Cerebellar nuclear complex (tissue), 1 donor: ENCODE measurements around the gene CLK4.

Source experiments
- DNase-seq, 2 experiments: peaks; one replicate each; lab custom pipeline; 2025; lab: John Stamatoyannopoulos, UW

The CLK4 gene

DNA sequence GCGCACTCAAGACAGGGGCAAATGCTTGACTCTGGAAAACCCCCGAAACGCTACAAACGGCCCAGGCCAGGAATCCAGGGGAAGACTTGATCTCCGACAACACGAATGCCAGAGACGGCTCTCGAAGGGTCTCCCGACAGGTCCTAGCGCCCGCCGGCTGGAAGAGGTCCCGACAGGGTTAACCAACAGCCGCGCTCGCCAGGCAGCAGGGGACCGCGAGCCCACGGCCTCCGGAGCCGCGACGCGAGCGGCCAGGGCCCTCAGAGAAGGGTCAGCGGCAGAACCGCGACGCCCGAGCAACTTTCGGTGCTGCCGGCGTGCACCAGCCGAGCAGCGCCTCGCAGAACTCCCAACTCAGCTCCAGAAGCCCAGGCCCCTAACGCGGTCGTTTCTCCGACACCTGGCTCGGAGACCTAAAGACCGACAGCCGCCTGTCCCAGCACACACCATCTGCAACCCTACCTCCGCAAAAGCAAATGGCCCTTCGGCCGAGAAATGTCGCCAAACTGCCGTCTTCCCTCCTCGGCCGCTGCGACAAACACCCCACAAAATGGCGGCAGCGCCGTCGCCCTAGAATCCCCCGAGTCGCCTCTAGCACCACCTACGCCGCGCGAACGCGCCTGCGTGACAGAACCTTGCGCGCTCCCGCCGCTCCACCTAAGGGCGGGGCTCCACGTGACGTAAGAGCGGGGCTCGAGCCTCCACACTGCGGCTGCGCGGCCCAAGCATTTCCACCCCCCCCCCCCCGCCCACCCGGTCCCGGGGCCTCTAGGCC is at the start of gene CLK4:
Gene CLK4, minus strand, starts transcription at position 567 of the 775 bp plus-strand sequence. CDS start 3,634 bp downstream, outside the sequence.
- peak; percentile 18 to 69 for DNase-seq

DNA sequence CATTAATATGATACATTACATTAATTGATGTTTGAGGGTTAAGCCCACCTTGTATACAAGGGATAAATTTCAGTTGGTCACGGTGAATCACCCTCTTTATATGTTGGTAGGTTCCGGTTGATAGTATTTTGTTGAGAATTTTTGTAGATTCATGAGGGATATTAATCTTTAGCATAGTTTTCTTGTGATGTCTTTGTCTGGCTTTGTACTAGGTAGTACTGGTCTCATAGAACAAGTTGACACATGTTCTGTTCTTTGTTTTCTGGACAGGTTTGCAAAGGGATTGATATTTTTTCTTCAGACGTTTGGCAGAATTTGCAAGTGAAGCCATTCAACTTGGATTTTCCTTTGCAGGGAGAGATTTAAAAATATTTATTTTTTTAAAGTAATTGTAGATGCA is 49.1 kb upstream of the CLK4 start:
- DNase-seq, result no peak

DNA sequence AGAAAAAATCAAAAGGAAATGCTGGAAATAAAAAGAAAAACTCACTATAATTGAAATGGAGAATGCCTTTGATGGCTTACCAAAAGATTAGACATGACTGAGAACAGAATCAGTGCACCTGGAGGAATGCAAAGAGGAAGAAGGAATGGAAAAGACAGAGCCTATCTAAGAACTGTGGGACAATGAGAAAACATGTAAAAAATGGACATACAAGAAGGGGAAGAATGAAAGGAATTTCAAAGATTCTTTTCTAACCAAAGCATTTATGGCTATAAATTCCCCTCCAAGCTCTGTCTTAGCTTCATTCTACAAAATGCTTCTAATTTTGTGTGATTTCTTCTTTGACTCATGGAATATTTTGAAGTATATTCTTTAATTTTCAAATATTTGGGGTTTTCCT is 47.5 kb upstream of the CLK4 start:
- DNase-seq, result no peak

DNA sequence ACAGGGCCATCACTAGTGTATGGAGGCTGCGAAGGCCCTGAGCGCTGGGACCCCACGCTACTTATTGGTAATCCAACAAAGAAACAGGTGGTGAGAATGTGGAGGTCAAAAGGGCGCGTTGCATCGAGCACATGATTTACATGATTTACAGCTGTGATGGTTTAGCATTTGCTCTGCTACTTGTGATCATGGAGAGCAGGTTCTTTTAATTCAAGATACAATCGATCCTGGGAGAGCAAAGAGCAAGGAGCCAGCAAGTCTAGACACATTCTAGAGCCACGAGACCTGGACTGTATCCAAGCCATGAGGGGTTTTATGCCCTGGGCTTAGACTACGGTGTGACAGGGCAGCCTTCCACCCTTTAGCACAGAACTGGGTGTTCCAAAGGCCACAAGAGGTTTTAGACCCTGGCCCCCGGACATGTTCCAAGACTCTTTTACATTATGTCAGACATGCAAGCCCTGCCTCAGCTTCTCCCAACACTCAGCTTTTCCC is 47.0 kb upstream of the CLK4 start:
- DNase-seq, result no peak

DNA sequence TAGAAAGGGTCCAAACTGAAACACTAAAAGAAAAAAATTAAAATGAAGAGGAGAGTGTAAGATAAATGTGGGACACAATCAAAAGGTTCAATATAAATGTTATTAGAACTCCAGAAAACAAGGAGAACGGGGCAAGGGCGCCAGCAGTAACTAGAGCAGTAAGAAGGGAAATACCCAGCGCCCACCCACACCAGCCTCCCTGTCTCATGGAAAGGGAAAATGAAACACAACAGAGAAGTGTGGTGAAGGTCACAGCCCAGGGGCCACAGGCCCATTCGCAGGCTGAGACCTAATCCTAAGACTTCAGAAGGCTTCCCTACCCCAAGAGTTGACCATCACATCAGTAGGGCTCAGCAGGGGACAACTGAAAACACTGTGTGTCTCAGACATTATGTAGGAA is 45.8 kb upstream of the CLK4 start:
- DNase-seq, result no peak

DNA sequence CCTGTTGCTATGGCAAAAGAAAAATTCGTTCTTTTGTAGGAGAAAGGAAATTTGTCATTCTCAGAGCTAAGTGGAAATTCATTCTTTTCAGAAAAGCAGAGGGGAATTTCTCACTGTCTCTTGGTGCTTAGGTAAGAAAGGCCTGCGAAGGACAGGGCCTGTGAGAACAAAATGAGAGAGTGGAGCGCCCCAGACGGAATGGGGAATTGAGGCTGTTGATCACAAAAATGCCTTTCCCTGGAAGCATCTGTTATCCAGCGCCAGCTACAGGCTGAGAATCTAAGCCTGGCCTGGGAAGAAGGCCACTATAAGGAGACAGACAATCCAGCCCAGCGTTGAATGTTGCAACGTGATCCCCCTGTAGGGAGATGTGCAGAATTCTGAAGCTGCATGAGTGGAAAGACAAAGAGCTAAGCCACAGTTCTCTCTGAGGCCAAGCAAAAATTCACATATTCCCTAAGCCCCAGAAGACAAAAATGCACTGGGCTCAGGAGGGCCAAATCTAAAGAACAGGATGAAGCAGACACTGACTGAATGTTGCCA is 44.8 kb upstream of the CLK4 start:
- no peak for DNase-seq

DNA sequence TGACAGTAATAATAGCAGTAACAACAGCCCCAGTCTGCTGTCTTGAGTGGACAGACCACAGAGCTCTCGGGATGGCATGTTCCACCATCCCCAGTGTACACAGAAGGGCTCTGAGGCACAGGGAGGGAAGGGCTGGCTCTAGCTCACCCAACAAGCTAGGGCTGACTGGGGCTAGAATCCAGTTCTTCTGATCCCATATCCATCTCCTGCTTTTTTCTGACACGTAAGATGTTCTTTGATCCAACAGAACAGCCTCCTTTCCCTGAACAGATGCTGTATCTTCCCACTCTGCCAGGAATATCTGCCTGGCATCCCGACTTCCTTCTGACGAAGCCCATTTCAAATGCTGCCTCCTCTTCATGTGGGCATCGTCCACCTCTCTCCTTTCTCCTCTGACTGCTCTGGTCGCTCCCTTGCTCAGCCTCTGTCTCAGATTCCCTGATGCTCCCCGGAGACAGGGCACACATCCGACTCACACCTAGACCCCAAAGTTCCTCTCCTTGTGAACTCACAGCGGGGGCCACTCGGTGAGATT is 43.6 kb upstream of the CLK4 start:
- DNase-seq, result no peak

DNA sequence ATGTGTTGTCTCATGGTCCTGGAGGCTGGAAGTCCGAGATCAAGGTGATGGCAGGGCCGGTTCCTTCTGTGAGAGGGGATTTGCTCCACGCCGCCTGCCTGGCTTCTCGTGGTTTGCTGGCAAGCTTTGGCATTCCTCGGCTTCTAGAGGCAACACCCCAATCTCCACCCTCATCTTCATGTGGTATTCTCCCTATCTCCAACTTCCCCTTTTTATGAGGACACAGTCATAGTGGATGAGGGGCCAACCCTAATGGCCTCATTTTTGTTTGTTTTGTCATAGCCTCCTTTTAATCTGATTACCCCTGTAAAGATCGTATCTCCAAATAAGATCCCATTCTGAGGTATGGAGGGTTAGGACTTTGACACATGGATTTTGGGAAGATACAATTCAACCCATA is 41.7 kb upstream of the CLK4 start:
- DNase-seq, result no peak

DNA sequence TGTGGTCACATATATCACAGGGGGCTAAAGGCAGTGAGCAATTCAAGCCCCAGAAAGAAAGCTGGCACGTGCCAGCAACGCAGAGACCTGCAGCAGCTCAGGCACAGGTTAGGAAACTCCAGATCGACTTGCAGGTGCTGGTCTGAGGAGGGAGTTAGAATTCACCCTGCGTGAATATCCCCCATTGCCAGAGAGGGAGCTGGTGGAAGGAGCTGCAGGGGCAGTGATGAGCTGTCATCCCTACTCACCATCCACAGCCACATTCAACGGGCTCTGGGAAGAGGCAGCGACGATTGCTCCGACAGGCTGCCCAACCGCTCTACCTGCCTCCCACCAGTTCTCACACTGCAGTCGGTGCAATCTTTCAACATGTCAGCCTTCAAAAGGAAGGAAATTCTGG is 40.8 kb upstream of the CLK4 start:
- no peak for DNase-seq

DNA sequence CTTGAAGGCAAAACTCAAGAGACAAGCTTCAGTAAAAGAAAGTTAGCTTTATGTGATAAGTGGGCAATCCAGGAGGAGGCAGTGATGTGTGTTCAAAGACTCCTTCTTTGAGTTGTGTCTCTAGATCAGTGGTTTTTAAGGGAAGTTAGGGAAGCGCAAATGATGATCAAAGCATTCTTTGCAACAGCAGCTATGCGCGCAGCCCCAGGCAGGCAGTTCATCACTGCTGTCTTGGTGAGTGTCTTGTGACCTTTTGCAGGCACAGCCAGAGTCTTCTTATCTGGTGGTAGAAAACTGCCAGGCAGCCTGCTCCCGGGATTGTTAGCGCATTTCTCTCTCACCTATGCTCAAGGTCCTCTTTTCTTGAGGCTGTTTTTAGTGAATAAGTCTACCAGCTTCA is 40.3 kb upstream of the CLK4 start:
- no peak for DNase-seq

DNA sequence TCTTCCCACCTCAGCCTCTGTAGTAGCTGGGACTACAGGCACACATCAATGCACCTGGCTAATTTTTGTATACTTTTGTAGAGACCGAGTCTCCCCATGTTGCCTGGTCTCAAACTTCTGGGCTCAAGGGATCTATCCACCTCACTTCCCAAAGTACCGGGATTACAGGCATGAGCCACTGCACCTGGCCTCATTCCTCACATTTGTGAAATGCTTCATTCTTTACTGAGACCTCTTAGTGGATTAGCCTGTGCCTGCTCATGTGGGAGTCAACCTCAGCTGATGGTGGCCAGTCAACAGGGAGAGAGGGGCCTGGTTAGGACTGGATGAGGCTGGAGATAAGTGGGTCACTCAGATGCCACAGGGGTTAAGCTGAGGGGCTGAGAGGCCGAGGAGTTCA is 37.3 kb upstream of the CLK4 start:
- no peak for DNase-seq

DNA sequence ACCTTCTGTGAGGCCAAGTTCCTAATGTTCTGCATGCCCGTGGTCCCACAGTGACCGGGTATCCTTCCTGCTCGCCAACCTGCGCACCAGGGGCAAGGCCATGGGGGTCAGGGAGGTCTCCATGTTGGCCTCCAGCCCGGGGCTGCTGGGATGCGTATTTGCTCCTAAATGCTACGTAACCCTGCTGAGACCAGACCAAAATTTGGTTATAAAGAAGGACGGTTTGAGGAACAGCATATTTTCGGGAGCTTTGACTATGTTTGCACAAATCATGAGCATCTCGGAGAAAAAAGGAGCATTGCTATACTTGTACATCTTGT is 35.7 kb upstream of the CLK4 start:
- DNase-seq, result no peak

DNA sequence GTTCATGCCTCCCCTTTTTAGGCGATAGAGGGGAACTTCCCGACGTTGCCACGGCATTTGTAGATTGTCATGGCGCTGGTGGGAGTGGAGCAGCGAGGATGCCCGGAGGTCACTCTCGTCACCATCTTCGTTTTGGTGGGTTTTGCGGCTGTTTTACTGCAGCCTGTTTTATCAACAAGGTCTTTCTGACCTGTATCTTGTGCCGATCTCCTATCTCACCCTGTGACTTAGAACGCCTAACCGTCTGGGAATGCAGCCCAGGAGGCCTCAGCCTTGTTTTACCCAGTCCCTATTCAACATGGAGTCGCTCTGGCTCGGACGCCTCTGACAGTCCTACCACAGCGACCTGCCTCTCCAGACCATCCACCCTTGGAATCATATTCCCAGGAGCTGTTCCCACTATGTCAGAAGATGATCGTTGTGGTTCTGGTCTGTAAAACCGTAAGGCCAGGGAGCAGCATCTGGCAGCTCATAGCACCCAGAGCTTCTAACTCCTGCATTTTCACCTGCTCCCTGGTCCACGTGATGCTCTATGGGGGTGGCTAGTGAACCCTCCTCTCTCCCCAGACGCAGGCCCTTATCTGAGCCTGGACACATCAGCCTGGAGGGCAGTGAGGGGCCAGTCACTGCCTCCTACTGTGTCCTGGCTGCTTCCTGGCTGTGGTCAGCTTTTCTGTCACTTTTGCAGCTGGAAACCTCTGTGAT is 35.1 kb upstream of the CLK4 start:
- no peak for DNase-seq

DNA sequence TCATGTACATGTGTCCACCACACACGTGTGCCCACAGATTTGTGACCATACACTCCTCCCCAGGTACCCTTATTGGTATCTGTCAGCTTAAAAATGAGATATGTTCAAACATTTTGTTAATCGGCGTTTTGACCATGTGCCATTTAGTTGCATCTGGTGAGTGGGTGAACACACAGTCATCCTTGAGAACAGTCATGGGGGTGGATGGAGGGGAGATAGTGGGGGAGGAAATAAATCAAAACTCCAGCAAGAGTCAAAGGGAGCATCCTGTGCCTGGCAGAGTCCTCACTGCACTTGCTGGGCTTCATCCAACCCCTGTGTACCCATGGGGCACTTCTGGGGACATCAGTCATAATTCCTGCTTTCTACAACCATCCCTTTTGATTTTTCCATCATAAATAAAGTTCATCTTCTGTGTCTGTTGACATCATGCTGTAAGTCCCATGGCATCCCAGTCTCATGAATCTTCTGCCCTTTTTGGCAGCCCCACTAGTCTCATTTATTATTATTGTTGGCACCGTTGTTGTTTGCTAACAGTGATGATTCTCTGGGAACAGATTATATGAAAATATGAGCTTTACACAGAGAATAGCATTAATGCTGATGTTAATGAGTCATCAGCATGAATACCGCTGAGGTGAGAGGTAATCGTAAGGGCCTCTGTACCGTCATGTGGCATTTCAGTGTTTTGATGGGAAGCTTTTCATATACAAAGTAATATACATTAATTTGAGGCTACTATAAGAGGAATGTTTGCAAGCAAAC is 24.4 kb upstream of the CLK4 start:
- no peak for DNase-seq

DNA sequence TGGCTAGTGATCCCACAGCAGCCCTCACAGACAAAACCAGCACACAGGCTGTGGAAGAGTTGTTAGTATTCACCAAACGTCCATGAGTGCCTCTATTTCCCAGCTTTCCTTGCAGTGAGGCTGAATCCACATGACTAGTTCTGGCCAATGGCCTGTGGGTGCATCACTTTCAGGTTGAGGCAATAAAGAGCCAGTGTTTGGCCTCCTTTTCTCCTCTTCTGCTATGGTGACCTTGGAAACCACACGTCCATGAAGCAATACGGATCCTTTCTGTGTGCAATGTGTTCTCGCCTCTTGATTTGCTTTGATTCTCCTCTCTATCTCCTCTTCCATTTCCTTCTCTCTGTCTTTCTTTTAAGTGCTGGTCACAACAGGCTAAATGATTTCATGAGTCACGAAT is 23.4 kb upstream of the CLK4 start:
- DNase-seq, result no peak

DNA sequence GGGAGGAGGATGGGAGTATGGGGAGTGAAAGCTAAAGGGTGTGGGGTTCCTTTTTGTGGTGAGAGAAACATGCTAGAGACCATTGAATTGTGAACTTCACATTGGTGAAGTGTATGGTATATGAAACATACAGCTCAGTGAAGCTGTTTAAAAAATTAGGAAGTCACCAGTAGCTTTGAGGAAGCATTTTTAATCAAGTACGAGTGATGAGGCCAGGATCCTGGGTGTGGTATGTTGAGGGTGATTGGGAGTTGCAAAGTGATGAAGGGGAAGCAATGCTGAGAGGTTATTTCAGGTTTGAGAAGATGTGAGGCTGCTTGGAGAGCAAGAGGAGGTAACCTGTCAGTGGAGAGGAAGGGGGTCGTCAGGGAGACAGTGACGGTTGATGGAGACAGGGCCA is 22.7 kb upstream of the CLK4 start:
- no peak for DNase-seq

DNA sequence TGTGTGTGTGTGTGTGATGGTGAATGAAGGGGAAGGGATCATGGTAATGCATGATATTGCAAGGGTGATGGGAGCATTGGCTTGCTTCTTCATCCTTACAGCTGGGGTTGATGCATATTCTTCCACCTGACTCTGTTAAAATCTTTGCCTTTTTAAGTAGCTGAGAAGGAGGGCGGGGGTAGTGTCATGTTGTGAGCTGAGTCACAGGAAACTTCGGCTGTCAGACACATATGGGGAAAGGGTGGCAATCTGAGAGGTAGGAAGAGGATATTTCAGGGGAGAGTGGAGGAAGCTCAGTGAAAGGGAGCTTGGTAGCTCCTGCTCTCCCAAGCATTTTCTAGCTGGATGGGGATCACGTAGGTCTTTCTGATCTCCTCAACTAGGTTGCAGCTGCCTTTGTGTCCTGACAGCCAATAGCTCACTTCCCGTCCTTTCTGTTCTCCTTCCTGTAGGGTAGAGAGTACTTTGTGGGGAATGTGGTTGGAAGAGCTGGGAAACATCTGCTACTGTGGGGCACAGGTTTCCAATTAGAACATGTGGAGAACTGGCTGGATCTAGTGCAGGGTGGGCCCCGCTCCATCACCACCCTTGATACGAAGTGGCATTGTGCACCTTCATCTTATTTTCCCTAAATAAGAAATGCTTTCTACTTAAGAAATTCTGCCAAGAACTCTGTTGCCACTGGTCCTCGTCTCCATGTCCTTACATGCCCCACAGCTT is 18.1 kb upstream of the CLK4 start:
- no peak for DNase-seq

DNA sequence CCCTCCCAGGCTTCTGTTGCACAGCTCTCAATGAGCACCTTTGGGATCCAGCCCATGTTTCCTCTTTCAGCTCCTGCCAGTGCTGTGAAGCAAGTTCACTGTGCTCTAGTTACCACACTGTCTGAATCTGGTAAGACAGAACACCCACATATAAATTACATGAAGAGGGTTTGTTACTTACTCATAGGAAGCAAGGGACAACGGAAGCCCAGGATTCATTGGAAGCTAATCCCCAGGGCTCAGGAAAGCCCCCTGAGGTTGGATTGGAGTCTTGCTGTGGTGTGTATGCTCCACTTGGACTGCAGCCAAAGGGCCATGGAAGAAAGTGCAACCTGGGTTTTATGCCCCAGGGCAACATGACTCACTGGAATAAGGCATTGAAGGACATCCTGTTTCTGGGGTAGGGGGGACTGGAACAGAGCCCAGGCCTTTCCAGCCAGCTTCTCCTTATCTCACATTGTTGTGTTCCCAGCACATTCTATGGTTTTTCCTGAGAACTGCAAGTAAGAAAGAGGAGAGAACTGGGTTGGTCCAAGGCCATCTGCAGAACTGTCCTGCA is 15.6 kb upstream of the CLK4 start:
- no peak for DNase-seq

DNA sequence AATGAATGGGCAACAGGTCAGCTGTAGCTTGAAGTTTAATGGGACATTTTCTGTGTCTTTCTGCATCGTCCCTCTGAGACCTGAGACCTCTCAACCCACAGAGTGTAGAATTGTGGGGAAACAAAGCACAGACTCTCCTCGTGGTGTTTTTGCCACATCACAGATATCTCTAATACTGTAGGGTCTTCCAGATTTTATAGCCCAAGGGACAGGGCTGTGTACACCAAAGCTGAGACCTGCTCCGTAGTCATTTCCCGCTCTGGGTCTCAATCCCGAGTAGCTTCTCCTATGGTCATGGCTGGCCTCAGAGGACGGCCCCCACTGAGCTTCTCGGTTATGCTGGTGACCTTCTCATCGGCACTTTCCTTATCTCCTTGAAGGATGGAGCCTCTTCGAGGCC is 14.9 kb upstream of the CLK4 start:
- DNase-seq, result no peak

DNA sequence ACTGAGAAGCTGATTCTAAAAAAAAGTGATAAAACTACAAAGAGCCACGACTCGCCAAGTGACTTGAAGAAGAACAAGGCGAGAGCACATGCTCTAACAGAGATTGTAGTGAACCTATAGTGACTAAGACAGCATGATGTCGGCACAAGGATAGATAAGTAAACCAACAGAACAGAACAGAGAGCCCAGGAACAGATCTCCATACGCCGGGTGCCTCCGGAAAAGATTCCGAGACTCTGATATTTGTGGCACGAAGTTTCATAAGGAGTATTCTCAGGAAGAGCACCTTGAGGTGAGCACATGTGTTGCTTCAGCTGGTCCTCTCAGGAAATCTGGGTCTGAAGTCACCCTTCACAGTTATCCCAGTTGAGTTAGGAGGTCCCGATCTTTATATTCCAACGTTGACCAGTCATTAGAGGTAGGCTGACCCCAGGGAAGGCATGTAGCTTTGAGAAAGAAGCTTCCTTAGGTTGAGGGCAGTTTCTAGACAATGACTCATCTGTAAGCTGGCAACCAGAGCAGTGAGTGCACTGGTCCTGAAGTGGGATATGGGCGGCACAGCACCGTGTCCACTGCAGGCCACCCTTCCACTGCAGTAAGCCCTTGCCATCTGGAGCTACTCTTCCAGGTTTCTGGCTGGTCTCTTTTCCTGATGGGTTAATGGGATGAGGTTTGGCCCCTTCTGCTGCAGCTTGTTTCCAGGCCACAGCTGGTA is 13.6 kb upstream of the CLK4 start:
- DNase-seq, result no peak
